Fibroblast of lung (primary cell): Measurements from ENCODE around the gene HMCN2. TPM values are rescaled to one million over a fixed set of nuclear protein-coding genes. Genes with fewer than 3 reads are reported as not detected.

Experiments
- DNase-seq, 2 donors: peaks; one replicate each; pipeline versions ENCODE4 v3.0.0 to v3.0.0-alpha.2; 2010; ENCODE audit warnings: low read depth in 2 of 2
- H2AFZ ChIP-seq: 2 replicates; pipeline ENCODE4 v1.5.1; 2012; ENCODE audit warnings: low read length, control low read depth, inconsistent platforms
- H3K27ac ChIP-seq: 2 replicates; pipeline ENCODE4 v1.5.1; 2011; ENCODE audit warnings: low read length, control low read depth; ENCODE audit not compliant: insufficient read depth
- H3K27me3 ChIP-seq: 2 replicates; pipeline ENCODE4 v1.5.1; 2011; ENCODE audit warnings: mild to moderate bottlenecking, low read length; ENCODE audit not compliant: control insufficient read depth, insufficient read depth
- H3K36me3 ChIP-seq: 2 replicates; pipeline ENCODE4 v1.5.1; 2011; ENCODE audit warnings: low read length; ENCODE audit not compliant: control insufficient read depth, insufficient read depth
- H3K4me1 ChIP-seq: 2 replicates; pipeline ENCODE4 v1.5.1; 2011; ENCODE audit warnings: low read length; ENCODE audit not compliant: control insufficient read depth, insufficient read depth; ENCODE audit errors: extremely low read depth
- H3K4me2 ChIP-seq: 2 replicates; pipeline ENCODE4 v1.5.1; 2011; ENCODE audit warnings: low read length, control low read depth; ENCODE audit not compliant: insufficient read depth; ENCODE audit errors: extremely low read depth
- H3K4me3 ChIP-seq, 4 experiments: fragments of 200-600 bp in 1 of 4; sonication (generic) in 1 of 4; replicated peaks in 1 of 4; 2 replicates each; pipeline ENCODE4 v1.5.1; 2011 to 2016; ENCODE audit warnings: low read length in 4 of 4, low read depth in 3 of 4, mild to moderate bottlenecking in 3 of 4, control low read depth in 2 of 4, inconsistent platforms in 1 of 4, mixed read lengths in 1 of 4; ENCODE audit not compliant: insufficient read depth in 1 of 4; ENCODE audit errors: control extremely low read depth in 1 of 4
- H3K79me2 ChIP-seq: 2 replicates; pipeline ENCODE4 v1.5.1; 2012; ENCODE audit warnings: mild to moderate bottlenecking, low read length, inconsistent platforms; ENCODE audit not compliant: control insufficient read depth, insufficient read depth
- H3K9ac ChIP-seq: 2 replicates; pipeline ENCODE4 v1.5.1; 2011; ENCODE audit warnings: mild to moderate bottlenecking, low read length, control low read depth; ENCODE audit not compliant: insufficient read depth
- H3K9me3 ChIP-seq: 2 replicates; pipeline ENCODE4 v1.5.1; 2012; ENCODE audit warnings: low read depth, low read length; ENCODE audit not compliant: control insufficient read depth, insufficient read depth
- H4K20me1 ChIP-seq: 2 replicates; pipeline ENCODE4 v1.5.1; 2011; ENCODE audit warnings: low read length; ENCODE audit not compliant: control insufficient read depth, insufficient read depth; ENCODE audit errors: extremely low read depth
- EZH2 ChIP-seq: IDR thresholded peaks from 2 replicates; pipeline ENCODE4 v1.5.1; 2012; ENCODE audit warnings: low read length, control low read depth, mild to moderate bottlenecking; ENCODE audit errors: missing control alignments
- polyA plus RNA-seq, 2 donors: library from polyadenylated mRNA; depleted of rRNA in 1 of 2; stranded (reverse) in 1 of 2; unstranded in 1 of 2; fragments of >200 nt; gene quantifications; 2 replicates each; pipeline ENCODE4 v1.2.1, GENCODE V29; 2011 to 2012; ENCODE audit warnings: missing spikeins in 1 of 2
- total RNA-seq: library from RNA; depleted of rRNA; stranded (reverse); fragments of >200 nt; gene quantifications from 2 replicates; pipeline ENCODE4 v1.2.1, GENCODE V29; 2014
- TF ChIP-seq, protein P1 (sequence below), 2 donors: IDR thresholded peaks in 1 of 2; conservative IDR thresholded peaks in 1 of 2; 1 replicate in 1 of 2; 2 replicates in 1 of 2; pipeline ENCODE4 v1.5.1; 2011 to 2012; ENCODE audit warnings: low read length in 2 of 2, control low read depth in 1 of 2, inconsistent platforms in 1 of 2, low read depth in 1 of 2, mild to moderate bottlenecking in 1 of 2

HMCN2 gene
- total and polyA plus RNA-seq, 2 donors (not counting 1 experiment from before 2014, with no cell fraction given): under 0.01 TPM; not detected in 1

DNA sequence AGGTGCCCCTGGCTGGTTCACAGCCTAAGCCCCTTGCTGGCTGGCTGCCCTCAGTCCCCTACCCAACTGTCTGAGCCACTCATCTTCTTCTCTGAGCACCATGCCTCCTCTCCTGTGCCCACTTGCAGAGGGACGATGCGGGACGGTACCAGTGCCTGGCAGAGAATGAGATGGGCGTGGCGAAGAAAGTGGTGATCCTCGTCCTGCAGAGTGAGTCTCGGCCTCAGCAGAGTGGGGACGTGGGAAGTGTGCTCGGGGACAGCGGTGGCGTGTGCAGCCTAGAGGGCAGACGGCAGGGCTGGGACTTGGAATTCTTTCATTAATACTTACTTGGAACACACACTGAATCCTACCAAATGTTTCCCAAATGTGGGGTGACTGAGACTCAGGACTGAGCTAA lies 144.9 kb downstream of the HMCN2 start:
- no peaks in the 10 kb centered on the region for H3K27me3 ChIP-seq
- DNase-seq: no peak
- H3K4me1 ChIP-seq: no peaks in the 10 kb centered on the region
- no peak overlapping the region for H2AFZ ChIP-seq
- H3K79me2 ChIP-seq: no peaks in the 10 kb centered on the region
- no peak overlapping the region for H3K9ac ChIP-seq
- no peak overlapping the region for H3K4me2 ChIP-seq
- H3K27ac ChIP-seq: no peak overlapping the region
- TF ChIP-seq, protein P1, sequence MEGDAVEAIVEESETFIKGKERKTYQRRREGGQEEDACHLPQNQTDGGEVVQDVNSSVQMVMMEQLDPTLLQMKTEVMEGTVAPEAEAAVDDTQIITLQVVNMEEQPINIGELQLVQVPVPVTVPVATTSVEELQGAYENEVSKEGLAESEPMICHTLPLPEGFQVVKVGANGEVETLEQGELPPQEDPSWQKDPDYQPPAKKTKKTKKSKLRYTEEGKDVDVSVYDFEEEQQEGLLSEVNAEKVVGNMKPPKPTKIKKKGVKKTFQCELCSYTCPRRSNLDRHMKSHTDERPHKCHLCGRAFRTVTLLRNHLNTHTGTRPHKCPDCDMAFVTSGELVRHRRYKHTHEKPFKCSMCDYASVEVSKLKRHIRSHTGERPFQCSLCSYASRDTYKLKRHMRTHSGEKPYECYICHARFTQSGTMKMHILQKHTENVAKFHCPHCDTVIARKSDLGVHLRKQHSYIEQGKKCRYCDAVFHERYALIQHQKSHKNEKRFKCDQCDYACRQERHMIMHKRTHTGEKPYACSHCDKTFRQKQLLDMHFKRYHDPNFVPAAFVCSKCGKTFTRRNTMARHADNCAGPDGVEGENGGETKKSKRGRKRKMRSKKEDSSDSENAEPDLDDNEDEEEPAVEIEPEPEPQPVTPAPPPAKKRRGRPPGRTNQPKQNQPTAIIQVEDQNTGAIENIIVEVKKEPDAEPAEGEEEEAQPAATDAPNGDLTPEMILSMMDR (conservative IDR thresholded peaks at IDR 0.05 in 1 of 2, IDR thresholded peaks at IDR 0.05 in 1 of 2; ENCODE audit: low read depth in 1 of 2, low read length in 2 of 2): no peak
- no peak for TF ChIP-seq EZH2
- no peaks in the 10 kb centered on the region for H3K9me3 ChIP-seq
- no peaks in the 10 kb centered on the region for H4K20me1 ChIP-seq
- no peaks in the 10 kb centered on the region for H3K36me3 ChIP-seq
- no peak overlapping the region for H3K4me3 ChIP-seq

DNA sequence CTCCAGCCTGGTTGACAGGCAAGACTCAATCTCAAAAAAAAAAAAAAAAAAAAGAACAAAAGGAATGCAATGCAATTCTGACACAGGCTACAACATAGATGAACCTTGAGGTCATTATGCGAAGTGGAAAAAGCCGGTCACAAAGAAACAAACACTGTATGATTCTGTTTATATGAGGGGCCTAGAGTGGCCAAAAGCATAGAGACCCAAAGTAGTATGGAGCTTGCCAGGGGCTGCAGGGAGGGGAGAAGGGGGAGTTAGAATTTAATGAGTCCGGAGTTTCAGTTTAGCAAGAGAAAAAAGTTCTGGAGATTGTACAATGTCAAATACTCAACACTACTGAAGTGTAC lies 146.0 kb downstream of the HMCN2 start:
- DNase-seq: no peak
- Histone ChIP-seq H4K20me1 (no peaks in the 10 kb centered on the region), H3K9ac (no peak overlapping the region), H3K27ac (no peak overlapping the region), H3K4me2 (no peak overlapping the region), H2AFZ (no peak overlapping the region), H3K79me2 (no peaks in the 10 kb centered on the region), H3K4me3 (no peak overlapping the region), H3K9me3 (no peaks in the 10 kb centered on the region), H3K4me1 (no peaks in the 10 kb centered on the region), H3K27me3 (no peaks in the 10 kb centered on the region), H3K36me3 (no peaks in the 10 kb centered on the region)
- TF ChIP-seq EZH2: no peak
- TF ChIP-seq, protein P1 (conservative IDR thresholded peaks at IDR 0.05 in 1 of 2, IDR thresholded peaks at IDR 0.05 in 1 of 2; ENCODE audit: low read depth in 1 of 2, low read length in 2 of 2): no peak

GRCh38 chr9:130414081-130414731 lies 148.6 kb downstream of the HMCN2 start:
- H3K27ac ChIP-seq: no peak overlapping the region
- H3K36me3 ChIP-seq: no peaks in the 10 kb centered on the region
- no peaks in the 10 kb centered on the region for H3K4me1 ChIP-seq
- H3K4me2 ChIP-seq: no peak overlapping the region
- H3K79me2 ChIP-seq: no peaks in the 10 kb centered on the region
- H3K4me3 ChIP-seq: no peak overlapping the region
- no peak overlapping the region for H3K9ac ChIP-seq
- DNase-seq: no peak
- TF ChIP-seq EZH2: no peak
- TF ChIP-seq, protein P1 (conservative IDR thresholded peaks at IDR 0.05 in 1 of 2, IDR thresholded peaks at IDR 0.05 in 1 of 2; ENCODE audit: low read depth in 1 of 2, low read length in 2 of 2): no peak
- H4K20me1 ChIP-seq: no peaks in the 10 kb centered on the region
- no peak overlapping the region for H2AFZ ChIP-seq
- no peaks in the 10 kb centered on the region for H3K9me3 ChIP-seq
- H3K27me3 ChIP-seq: no peaks in the 10 kb centered on the region
